HL-60 (cell line): ENCODE results near the gene MCM3AP.

Experiments used
- DNase-seq, 2 experiments: peaks; one replicate each; pipeline ENCODE4 v3.0.0-alpha.2; 2010 to 2020; ENCODE audit warnings: low read depth in 1 of 2, low spot score in 1 of 2
- H3K27ac ChIP-seq: fragments of 250-450 bp; sonication (Bioruptor Pico); replicated peaks from 2 replicates; pipeline ENCODE4 v1.5.1; 2020; ENCODE audit warnings: mild to moderate bottlenecking, moderate library complexity
- H3K27me3 ChIP-seq: fragments of 250-450 bp; sonication (Bioruptor Pico); 2 replicates; pipeline ENCODE4 v1.5.1; 2021; ENCODE audit warnings: mild to moderate bottlenecking, moderate library complexity; ENCODE audit not compliant: insufficient read depth, poor library complexity, severe bottlenecking
- H3K4me3 ChIP-seq: replicated peaks from 2 replicates; pipeline ENCODE4 v1.5.1; 2011; ENCODE audit warnings: mild to moderate bottlenecking, control low read depth, low read length; ENCODE audit not compliant: insufficient read depth
- POLR2AphosphoS5 ChIP-seq: IDR thresholded peaks from 2 replicates; pipeline ENCODE4 v1.6.1; 2012; ENCODE audit warnings: low read depth

Gene MCM3AP

DNA sequence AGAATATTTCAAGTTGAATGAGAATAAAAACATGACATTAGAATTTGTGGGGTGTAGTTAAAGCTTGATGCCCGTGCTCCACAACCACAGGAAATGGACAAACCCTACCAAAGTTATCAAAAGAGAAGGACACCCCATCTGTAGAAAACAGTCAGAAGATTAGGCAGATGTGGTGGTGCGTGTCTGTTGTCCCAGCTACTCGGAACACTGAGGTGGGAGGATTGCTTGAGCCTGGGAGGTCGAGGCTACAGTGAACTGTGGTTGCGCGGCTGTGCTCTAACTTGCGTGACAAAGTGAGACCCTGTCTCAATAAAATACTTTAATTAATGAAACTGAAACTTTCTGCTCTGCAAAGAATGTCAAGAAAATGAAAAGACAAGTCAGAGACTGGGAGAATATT is 99.7 kb downstream of the MCM3AP start:
- Histone ChIP-seq H3K27me3 (peaks cover 3% of the 10 kb centered on the region), H3K27ac (no peak overlapping the region), H3K4me3 (no peak overlapping the region)
- no peak for DNase-seq
- no peak for TF ChIP-seq POLR2AphosphoS5
